WTC11 (cell line): ENCODE measurements around the gene MALAT1. TPM values are rescaled to one million over a fixed set of nuclear protein-coding genes. Genes with fewer than 3 reads are reported as not detected.

Experiments used
- ATAC-seq: fragments of 200-7000 bp; cut with Tn5 transposase; 2 replicates; pipeline ENCODE4 v1.10.0; 2021; ENCODE audit warnings: mild to moderate bottlenecking, moderate library complexity
- CTCF ChIA-PET: fragments of 300-600 bp; sonication (Branson Sonifier 250); formaldehyde crosslinking; loops from one replicate; lab custom pipeline; 2021; ENCODE audit warnings: antibody characterized with exemption; lab: Charles Lee
- POLR2A ChIA-PET: fragments of 350-600 bp; sonication (Branson Sonifier 250); formaldehyde crosslinking; loops from one replicate; lab custom pipeline; 2021; ENCODE audit warnings: antibody characterized with exemption; lab: Charles Lee
- DNase-seq: peaks from one replicate; pipeline ENCODE4 v3.0.0; 2021; ENCODE audit warnings: low spot score
- H3K27ac Mint-ChIP-seq: 2 replicates; pipeline ENCODE4 v1.8.0; 2021; ENCODE audit warnings: mixed read lengths
- H3K27me3 Mint-ChIP-seq: 2 replicates; pipeline ENCODE4 v1.8.0; 2021; ENCODE audit warnings: low read depth, mild to moderate bottlenecking, moderate library complexity, mixed read lengths
- H3K36me3 Mint-ChIP-seq: 2 replicates; pipeline ENCODE4 v1.8.0; 2021; ENCODE audit warnings: mixed read lengths
- H3K4me1 Mint-ChIP-seq: 2 replicates; pipeline ENCODE4 v1.8.0; 2022; ENCODE audit warnings: mixed read lengths
- H3K4me3 Mint-ChIP-seq: 2 replicates; pipeline ENCODE4 v1.8.0; 2021; ENCODE audit warnings: mild to moderate bottlenecking, moderate library complexity, mixed read lengths
- H3K9me3 Mint-ChIP-seq: 2 replicates; pipeline ENCODE4 v1.8.0; 2021; ENCODE audit warnings: mixed read lengths
- CTCF ChIP-seq: fragments of 200-600 bp; IDR thresholded peaks from 2 replicates; pipeline ENCODE4 v1.8.0; 2022; ENCODE audit warnings: antibody characterized with exemption
- NR3C1 ChIP-seq: sonication (generic); formaldehyde crosslinking; conservative IDR thresholded peaks from 2 replicates; pipeline ENCODE4 v1.8.1; 2023; ENCODE audit warnings: low read depth, mild to moderate bottlenecking, missing genetic modification reagents
- USF1 ChIP-seq: sonication (generic); formaldehyde crosslinking; IDR thresholded peaks from 2 replicates; pipeline ENCODE4 v1.8.0; 2022; ENCODE audit warnings: mild to moderate bottlenecking, missing genetic modification reagents
- USF2 ChIP-seq: sonication (generic); formaldehyde crosslinking; IDR thresholded peaks from 2 replicates; pipeline ENCODE4 v1.8.1; 2023; ENCODE audit warnings: mild to moderate bottlenecking, missing genetic modification reagents, moderate library complexity
- ZNF396 ChIP-seq: fragments of 250-450 bp; sonication (Bioruptor Pico); IDR thresholded peaks from 2 replicates; pipeline ENCODE4 v1.8.0; 2021; ENCODE audit warnings: mild to moderate bottlenecking, moderate library complexity, borderline replicate concordance
- ZNF425 ChIP-seq: fragments of 250-450 bp; sonication (Bioruptor Pico); conservative IDR thresholded peaks from 2 replicates; pipeline ENCODE4 v1.9.0; 2021; ENCODE audit warnings: mild to moderate bottlenecking
- ZNF671 ChIP-seq: fragments of 250-450 bp; sonication (Bioruptor Pico); IDR thresholded peaks from 2 replicates; pipeline ENCODE4 v1.8.0; 2021; ENCODE audit warnings: mild to moderate bottlenecking
- total RNA-seq: library from RNA; stranded (reverse); gene quantifications from 3 replicates; pipeline ENCODE4 v1.2.3, GENCODE V29; 2021

The MALAT1 gene
- total RNA-seq, 1 experiment from 2014 or later = 1,830 TPM

GRCh38 chr11:65549096-65549495 is 50.3 kb downstream of the MALAT1 start (continued):
- no peak for TF ChIP-seq ZNF396 (CRISPR knock-in tag)
- TF ChIP-seq ZNF425 = no peak
- TF ChIP-seq, all 79 proteins: peak for 0

- Mint-ChIP-seq H3K9me3 (no peaks in the 10 kb centered on the region), H3K36me3 (no peaks in the 10 kb centered on the region), H3K4me3 (peak overlapping the region; percentile 36; the same call in 1 of the 2 replicates)
- DNase-seq = peak; percentile 89
- peak; percentile 64 for ATAC-seq
- TF ChIP-seq CTCF = peak; percentile 49; the same call in 1 of the 2 replicates
- no peak for TF ChIP-seq ZNF425
- TF ChIP-seq, all 79 proteins: peak for 1
- POLR2A ChIA-PET = interaction anchor here (0.5 to 2.1 kb wide), 8 partner anchors 9 to 1511 kb away, joined by 3 to 7 read pairs (median 4); partner anchors contain the start of genes MALAT1 and ZNRD2
- CTCF ChIA-PET = interaction anchor here (0.5 to 5.8 kb wide), 29 partner anchors 10 to 339 kb away, joined by 3 to 171 read pairs (median 4); partner anchors contain the start of genes CCDC85B, CDC42EP2, EHBP1L1 and FAM89B
- no peak overlapping the region for H3K27ac Mint-ChIP-seq
- H3K27me3 Mint-ChIP-seq = peaks cover 80% of the 10 kb centered on the region
- H3K4me1 Mint-ChIP-seq = peaks cover 42% of the 10 kb centered on the region
Measured at GRCh38 chr11:65551572-65552387, 52.9 kb downstream of the MALAT1 start.

- ChIA-PET POLR2A (interaction anchor here (0.5 to 2.1 kb wide), 8 partner anchors 9 to 1512 kb away, joined by 3 to 7 read pairs (median 4); partner anchors contain the start of genes MALAT1 and ZNRD2), CTCF (interaction anchor here (0.5 to 5.8 kb wide), 30 partner anchors 10 to 519 kb away, joined by 3 to 171 read pairs (median 4); partner anchors contain the start of genes CCDC85B, CDC42EP2, EHBP1L1 and FAM89B)
- ATAC-seq = no peak
- DNase-seq = no peak
- H3K27me3 Mint-ChIP-seq = peaks cover 79% of the 10 kb centered on the region
- TF ChIP-seq ZNF671 (CRISPR knock-in tag) (no peak), USF2 (peak; percentile 72), NR3C1 (CRISPR knock-in tag) (no peak), USF1 (CRISPR knock-in tag) (peak; percentile 71; the same call in 1 of the 2 replicates)
- H3K9me3 Mint-ChIP-seq = no peaks in the 10 kb centered on the region
- peaks cover 47% of the 10 kb centered on the region for H3K4me1 Mint-ChIP-seq
- H3K27ac Mint-ChIP-seq = no peak overlapping the region
- no peaks in the 10 kb centered on the region for H3K36me3 Mint-ChIP-seq
- H3K4me3 Mint-ChIP-seq = peak overlapping the region; percentile 7; the same call in 1 of the 2 replicates
Measured at GRCh38 chr11:65552388-65552951, 53.6 kb downstream of the MALAT1 start.
